ENCODE results near the gene HERPUD2.

The HERPUD2 gene

DNA sequence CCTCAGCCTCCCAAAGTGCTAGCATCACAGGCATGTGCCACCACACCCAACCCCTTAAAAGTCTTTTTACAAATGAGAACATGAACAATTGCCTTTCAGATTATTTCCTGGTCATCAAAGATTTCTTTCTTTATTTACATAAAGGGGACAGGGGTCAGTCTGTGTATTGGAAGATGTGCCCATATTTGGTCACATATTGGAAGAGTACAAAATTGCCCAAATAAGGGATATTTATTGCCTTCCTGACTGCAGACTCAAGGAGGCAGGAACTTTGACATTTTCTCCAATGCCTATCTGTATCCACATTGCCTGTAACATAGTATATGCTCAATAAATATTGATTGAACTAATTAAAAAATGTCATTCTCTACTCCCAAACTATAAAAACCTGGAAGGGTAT lies 25.9 kb upstream of the HERPUD2 start:
- TF ChIP-seq, protein P1, sequence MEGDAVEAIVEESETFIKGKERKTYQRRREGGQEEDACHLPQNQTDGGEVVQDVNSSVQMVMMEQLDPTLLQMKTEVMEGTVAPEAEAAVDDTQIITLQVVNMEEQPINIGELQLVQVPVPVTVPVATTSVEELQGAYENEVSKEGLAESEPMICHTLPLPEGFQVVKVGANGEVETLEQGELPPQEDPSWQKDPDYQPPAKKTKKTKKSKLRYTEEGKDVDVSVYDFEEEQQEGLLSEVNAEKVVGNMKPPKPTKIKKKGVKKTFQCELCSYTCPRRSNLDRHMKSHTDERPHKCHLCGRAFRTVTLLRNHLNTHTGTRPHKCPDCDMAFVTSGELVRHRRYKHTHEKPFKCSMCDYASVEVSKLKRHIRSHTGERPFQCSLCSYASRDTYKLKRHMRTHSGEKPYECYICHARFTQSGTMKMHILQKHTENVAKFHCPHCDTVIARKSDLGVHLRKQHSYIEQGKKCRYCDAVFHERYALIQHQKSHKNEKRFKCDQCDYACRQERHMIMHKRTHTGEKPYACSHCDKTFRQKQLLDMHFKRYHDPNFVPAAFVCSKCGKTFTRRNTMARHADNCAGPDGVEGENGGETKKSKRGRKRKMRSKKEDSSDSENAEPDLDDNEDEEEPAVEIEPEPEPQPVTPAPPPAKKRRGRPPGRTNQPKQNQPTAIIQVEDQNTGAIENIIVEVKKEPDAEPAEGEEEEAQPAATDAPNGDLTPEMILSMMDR (IDR thresholded peaks at IDR 0.05), result no peak

DNA sequence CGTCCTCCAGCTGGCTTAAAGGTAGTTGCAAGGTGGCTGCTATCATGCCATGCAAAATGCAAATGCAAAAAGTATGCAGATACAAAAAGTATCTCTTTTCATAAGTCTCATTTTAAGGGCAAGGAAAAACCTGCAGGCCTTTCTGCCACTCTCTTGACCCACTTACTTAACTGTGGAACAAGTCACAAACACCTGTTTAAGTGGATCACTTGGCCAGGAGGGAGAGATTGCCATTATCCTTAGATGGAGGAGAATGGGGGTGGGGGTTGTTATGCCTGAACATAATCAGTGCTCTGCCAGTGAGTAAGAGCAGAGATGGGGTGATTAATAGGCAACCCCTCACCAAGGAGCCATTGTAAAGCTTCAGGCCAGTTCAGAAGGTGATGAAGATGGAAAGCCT lies 25.1 kb upstream of the HERPUD2 start:
- TF ChIP-seq, protein P1 (IDR thresholded peaks at IDR 0.05), result no peak

DNA sequence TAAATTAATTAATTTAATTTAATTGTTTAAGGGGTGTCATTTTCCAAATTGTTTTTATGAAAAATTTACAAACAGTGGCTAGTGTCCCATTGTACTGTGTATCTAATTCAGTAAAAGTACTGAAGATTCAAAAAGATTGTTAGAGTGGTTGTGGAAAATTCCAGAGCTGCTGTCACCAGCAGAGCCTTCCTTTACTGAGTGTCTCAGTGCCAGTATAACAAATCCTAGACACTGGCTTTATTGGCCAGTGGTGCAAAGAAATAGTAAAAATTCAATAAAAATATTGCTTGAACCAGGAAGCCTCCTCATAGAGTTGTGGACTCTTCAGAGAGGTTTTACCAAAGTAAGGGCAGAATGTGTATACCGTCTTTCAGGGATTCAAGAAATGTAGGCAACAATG lies 23.1 kb upstream of the HERPUD2 start:
- TF ChIP-seq, protein P1 (IDR thresholded peaks at IDR 0.05), result no peak

DNA sequence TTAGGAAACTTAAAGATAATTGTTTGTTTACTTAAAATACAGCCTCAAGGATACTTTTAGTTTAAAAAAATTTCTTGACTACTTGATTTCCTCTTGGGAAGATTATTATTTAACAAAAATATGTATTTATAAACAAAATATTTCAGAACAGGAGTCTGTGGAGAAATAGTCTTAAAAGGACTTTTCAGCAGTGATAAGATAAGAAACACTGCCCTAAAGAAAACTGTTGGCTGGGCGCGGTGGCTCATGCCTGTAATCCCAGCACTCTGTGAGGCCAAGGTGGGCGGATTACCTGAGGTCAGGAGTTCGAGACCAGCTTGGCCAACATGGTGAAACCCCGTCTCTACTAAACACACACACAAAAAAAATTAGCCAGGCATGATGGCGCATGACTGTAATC lies 22.6 kb upstream of the HERPUD2 start:
- TF ChIP-seq, protein P1 (IDR thresholded peaks at IDR 0.05), result no peak

DNA sequence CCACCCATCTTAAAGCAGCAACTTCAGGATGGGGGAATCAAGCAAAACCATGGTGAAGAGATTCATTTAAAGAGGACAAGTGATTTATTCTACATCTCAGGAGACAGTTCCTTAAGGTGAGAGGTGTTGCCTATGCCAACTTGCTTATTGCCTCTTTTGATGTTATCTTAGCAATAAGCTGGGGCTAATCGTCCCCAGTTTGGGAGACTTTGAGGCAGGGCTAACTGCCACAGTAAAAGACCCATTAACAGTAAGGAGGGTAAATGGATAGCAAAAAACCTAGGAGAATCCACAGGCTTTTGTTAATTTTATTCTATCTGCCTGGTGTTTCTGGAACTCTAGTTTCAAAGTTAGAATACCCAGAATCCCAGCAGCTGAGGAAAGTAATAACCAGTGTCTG lies 22.1 kb upstream of the HERPUD2 start:
- TF ChIP-seq, protein P1 (IDR thresholded peaks at IDR 0.05), result no peak

DNA sequence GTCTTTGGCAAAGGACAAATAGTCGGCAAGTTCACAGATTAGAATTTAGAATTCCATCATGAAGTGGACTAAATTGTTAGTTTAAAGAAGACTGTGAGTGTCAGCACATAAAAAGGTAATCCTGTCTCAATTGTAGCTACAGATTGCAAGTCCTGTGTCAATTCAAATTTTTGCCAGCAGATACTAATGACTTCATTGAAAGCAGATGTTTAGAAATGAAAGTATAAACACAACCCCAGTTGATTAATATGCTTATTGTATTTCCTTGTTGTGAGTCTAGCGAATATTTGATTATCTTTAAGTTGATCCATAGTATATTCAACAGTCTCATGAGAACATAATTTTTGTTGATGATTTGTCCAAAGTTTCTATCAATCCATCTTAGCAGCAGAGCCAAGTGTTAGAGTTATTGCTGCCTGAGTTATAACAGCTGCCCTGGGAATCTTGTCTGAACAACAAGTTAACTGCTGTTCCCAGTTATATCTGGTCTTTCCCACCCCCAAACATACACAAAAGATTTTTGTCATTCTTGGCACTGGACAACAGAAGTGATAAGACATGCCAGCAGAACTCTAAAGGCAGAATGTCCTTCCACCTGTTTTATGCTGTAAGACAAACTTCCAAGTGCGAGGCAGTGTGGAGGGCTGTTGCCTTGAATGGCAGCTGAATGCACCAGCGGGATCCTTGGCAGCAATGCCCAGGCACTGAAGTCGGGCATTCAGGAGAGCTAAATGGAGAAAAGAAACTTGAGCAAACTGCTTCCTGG lies 21.3 kb upstream of the HERPUD2 start:
- TF ChIP-seq, protein P1 (IDR thresholded peaks at IDR 0.05), result no peak

DNA sequence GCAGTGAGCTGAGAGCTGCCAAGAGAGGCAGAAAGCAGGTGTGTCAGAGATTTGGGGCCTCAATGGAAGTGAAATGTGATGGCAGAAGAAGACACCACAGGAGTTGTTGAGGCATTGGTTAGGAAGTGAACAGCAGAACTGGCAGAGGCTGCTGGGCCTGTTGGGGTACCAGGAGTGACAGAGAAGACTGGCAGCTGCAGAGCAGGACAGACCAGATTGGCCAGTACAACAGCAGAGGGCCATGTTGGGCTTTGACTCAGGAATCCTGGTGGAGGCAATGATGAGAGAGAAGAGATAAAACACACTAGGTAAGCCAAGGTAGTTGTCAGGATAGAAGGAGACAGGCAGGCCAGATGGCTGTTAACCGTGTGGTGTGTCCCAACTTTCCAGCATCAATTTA lies 19.9 kb upstream of the HERPUD2 start:
- TF ChIP-seq, protein P1 (IDR thresholded peaks at IDR 0.05), result no peak

DNA sequence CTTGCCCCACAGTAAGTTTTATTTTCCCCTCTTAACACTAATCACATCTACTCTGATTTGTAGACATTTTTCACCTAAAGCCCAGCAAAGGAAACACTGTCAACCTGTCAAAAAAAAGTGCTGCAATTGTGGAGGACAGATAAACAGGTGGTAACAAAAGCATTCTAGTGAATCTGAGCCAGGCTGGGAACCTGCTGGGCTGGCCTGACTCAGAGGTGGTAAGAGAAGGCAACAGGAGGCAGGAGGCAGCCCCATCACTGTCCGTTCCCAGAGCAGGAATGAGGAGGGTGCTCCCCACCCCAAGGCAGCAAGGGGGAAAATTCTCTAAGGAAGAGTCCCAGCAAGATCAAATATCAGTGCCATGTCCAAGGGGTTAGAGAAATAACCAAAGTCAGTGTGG lies 19.5 kb upstream of the HERPUD2 start:
- TF ChIP-seq, protein P1 (IDR thresholded peaks at IDR 0.05), result no peak

Data from LNCAP (cell line).